Activated gamma-delta T cell (primary cell): ENCODE results near the gene HMCN1.

Experiments
- DNase-seq: peaks from one replicate; lab custom pipeline; 2025; lab: John Stamatoyannopoulos, UW
- total RNA-seq, 2 donors: gene quantifications; one replicate each; lab custom pipeline; 2026; lab: John Stamatoyannopoulos, UW

The HMCN1 gene
- total RNA-seq = 0.48 to 0.92 reads per million in 2 donors

DNA sequence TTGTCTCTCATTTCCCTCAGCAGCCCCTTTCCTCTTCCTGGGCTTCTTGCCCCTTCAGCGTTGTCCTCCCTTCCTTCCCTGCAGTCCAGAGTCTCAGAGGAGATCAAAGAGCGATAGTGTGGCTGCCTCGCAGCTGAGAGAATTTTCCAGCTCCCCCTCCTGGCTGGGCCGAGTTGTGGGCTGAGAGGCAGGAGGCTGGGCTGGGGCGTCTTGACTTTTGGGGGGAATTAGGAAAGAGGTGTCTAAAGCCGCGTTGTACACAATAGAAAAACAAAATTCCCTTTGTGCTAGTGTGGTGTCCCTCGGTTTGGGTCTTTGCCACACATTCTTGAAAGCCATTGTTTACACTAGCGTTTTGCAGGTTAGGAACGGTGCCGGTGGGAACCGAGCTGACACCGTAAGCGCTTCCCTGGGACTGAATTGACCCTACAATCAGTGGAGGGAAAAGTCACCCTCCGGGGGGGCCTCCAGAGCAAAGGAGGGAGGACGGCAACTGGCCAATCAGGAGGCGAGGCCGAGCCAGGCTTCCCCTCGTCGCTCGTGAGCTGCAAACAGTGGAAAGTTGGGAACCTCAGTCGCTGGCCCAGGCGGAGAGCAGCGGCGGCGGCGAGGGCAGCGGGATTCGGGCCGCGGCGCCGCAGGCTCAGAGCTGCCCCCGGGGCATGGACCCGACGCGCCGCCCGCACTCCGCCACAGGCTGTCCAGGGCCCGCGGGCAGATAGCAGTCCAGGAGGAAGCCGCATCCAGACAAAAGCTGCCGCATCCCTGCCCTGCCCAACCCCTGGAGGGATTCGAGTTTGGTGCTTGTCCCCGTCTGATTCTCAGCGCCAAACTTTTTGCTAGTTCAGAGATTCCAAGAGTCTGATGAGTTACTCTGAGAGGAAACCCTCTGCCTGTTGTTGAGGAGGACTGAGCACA, at the start of gene HMCN1:
TSS of gene HMCN1 (plus strand) at position 574 of the 918 bp plus-strand sequence. CDS start 389 bp downstream, outside the sequence.
- no peak for DNase-seq

DNA sequence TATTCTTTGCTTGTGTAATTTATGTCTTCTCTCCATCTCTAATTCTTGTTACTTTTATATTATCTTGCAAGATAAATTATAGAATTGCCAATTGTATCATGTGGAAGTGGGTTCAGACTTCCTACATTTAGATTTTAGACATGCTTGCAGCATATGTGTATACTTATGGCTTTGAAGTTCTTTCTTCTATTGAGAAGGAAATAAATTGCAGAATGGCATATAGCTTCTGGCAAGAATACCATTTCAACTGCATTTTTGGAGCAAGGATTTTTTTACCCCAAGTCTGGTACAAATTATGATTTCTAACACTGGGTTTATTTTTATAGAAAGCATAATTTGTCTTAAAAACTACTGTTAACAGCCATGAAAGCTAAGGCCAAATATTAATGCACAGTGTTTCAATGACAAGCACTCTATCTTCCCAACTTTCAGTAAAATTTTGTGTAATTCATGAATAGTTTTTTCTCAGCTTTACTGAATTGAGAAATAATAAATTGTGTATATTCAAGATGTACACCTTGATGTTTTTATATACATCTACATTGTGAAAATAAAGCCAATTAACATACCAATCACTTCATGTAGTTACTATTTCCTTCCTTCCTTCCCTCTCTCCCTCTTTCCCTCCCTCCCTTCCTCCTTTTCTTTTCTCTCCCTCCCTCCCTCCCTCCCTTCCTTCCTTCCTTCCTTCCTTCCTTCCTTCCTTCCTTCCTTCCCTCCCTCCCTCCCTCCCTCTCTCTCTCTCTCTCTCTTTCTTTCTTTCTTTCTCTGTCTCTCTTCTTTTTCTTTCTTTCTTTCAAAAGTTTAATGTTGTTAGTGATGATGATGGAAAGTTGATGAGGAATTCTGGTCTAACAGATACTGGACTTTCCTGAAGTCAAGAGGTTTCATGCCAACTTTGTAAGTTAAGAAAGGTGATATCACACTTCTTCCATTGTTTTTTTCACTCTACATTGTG, 47.1 kb upstream of the HMCN1 start:
- no peak for DNase-seq

DNA sequence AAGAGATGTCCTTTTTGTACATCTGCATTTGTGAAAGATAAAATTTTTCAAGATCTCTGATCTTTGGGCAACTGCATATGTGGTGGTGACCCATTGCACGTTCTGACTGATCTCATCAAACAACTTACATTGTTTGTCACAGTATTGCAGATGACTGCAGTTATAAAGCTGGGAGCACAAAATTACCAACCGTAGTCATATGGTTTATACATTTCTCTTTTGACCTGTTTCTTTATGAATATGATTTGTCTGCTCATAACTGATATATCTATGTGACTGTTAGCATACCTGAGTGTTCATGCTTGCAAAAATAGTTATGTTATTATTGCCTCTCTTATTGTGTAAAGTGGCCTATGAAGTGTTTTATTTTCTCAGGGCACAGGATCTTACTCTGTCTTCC, 43.7 kb upstream of the HMCN1 start:
- no peak for DNase-seq

DNA sequence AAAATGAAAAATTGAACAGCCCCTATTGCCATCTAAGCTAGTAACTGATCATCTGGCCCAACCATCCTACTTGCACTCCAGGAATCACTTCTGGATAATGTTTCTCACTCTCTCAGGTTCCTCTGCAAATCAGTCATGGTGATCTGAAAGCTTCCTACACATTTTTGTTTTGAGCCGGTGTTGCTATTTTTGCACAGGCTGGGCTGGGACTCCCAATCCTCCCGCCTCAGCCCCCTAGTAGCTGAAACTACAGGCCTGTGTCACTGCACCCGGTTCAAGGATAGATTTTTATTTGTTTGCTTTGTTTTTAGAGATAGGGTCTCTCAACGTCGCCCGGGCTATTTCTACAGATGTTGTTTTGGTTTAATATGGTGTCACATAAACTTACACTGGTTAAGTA, 40.5 kb upstream of the HMCN1 start:
- no peak for DNase-seq

DNA sequence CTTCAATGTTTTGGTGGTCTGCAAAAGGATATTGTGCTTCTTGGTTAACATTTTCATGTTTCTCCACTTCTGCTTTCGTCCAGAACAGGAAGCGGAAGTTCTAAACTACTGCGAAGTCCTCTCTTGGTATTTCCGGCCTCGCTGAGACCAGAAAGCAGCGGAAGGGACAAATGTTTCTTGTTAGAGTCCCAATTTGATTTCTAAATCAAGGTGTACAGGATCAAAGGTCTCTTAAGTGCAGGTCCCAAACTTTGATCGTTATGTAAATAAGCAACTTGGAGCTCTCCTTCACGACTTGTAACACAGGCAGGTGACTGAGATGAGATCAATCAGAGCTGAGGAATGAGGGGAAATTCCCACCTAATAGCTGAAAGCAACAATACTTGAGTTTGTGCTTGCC, 40.1 kb upstream of the HMCN1 start:
- no peak for DNase-seq

DNA sequence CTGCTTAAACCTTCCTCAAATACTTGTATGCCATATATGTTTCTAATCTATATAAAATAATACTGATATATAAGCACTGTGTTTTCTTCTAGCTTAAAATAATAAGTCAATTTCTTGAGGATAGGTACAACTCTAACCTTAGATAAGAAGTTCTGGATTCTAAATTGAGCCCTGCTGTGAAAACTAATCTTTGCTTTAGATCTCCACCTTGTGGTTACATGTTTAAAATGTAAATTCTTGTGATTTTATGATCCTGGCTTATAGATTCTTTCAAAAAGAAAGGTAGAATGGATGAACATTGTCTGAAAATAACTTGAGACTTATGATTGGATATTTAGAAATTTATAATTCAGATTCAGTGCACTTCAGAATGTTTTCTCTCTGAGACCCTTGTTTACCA, 38.9 kb upstream of the HMCN1 start:
- DNase-seq = no peak

DNA sequence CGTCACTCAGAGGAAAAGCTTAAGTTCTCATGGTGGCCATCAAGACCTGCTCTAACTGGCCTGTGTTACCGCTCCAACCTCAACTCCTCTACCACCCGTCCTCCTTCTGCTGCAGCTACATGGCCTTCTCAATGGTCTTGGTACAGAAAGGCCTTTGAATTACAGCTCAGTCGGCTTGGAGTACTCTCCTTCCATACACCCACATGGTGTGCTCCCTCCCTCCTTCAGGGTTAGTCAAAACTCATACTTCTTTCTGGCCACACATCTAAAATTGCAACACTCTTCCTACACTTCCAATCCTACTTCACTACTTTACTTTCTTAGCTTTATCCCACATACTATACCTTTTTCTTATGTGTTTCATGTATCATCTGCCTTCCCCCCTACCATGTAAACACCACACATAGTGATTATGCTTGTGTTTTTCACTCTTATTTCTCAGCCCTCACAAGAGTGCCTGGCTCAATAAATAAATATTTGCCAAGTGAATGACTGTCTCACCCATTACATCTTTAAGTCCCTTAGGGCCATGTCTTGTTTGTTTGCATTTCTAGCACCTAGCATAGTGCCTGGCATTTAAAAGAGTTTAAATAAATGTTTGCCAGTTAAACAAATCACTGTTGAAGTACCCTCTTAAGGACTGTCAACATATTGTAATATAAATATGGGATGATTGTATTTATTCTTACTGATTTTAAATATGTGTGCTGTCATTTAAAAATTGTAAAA, 37.6 kb upstream of the HMCN1 start:
- DNase-seq = no peak

DNA sequence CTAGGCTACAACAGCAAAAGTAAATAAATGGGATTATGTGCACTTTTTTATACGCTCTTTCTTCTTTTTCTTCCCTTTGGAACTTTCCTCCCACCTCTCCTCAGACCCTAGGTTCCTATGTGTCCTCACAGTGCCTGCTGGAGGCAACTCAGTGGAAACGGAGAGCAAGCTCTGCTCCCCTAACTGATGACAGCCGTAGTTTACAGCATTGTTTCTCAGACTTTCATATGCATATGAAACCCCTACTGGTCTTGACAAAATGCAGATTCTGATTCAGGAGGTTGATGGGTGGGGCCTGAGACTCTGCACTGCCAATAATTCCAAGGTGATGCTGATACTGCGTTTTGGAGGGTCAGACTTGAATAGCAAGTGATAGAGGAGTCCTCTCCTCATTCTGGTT, 34.3 kb upstream of the HMCN1 start:
- DNase-seq = no peak

DNA sequence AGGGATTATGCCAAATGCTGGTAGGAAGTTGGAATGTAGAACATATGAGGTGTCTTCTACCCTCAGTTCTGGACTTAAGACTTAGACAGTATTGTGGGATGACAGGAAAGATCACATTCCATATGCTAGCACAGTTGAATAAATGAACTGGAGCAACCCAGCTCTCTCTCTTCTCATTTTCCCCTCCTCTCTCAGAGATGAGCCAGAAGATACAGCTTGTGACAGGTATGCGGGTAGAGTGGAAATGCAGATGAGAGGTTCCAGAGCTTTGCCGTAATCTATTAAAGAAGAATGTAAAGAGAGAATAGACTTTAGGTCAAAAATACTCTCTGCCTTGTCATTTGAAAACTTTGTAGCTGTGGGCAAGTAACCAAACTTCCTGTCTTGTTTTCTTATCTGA, 32.5 kb upstream of the HMCN1 start:
- no peak for DNase-seq

DNA sequence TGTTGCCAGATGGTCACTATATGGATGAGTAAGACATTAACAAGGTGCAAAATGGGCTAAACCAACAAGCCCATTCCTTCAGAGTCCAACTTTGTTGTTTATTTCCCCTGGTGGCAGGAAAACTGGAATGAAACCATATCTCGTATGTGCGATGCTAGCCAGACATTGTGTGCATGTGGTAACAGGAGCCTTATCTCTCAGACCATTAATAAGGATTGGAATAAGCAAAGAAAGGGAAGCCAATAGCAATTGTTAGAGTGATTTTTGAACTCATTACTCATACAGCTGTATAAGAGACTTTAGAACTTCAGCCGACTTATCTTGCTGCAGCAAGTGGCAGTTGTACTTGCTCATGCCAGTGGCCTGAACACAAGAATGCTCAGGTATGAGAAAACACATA, 30.0 kb upstream of the HMCN1 start:
- DNase-seq = no peak

DNA sequence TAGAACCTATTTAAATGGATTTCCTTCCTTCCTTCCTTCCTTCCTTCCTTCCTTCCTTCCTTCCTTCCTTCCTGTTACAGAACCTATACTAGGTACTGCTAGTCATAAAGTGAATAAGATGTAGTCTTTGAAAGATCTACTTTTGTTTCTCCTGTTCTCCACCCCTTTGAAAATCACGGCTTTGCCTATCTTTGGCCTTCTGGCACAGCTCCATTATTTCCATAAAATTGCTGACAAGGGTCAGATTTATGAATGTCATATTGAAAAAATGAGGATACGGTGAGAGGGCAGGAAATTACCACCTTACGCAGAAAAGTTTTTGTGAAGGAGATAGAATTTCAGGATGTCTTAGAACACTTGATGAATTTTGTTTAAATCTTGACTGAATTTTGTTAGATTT, 18.1 kb upstream of the HMCN1 start:
- no peak for DNase-seq

DNA sequence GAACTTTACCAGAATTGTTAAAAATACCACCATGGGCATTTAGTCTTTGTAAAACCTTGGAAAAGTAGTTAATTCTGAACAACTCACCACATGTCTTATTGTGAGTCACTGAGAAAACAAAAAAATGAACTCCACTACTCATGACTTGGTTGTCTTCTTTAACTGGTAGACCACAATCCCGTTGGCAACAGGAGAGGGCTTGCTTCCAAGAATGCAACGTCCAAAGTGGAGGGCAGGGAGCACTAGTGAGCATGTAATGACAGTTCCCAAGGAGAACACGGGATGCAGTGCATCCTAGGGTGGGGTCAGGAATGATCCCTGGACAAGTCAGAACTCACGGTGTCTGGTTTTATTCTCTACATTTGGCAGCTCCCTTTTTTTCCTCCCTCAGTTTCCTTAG, 15.2 kb upstream of the HMCN1 start:
- no peak for DNase-seq

DNA sequence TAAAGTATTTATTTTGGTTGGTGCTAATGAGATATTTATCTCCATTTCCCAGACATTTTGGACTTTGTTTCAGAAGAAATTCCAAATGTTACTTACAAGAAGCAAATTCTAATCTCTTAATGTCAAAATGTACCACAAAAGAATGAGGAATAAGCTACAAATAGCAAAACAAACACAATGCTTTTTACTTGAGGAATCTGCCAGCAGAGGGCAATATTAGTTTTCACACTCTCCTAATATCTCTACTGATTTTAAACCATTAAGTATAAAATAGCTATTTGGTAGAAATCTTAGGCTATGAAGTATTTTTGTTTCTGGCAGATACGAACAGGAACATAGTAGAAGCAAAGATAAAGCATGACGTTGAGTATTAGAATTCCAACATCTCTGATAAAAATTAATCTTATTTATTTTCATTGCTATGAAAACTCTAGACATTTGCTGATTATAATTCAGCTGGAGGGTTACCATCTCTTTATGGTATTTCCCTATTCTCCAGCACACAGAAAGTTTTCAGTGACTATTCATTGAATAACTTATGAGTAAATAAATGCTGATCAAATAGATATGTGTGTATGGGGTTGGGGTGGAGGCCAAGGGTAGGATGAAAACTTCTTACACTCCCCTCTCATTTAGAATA, 13.4 kb upstream of the HMCN1 start:
- no peak for DNase-seq

DNA sequence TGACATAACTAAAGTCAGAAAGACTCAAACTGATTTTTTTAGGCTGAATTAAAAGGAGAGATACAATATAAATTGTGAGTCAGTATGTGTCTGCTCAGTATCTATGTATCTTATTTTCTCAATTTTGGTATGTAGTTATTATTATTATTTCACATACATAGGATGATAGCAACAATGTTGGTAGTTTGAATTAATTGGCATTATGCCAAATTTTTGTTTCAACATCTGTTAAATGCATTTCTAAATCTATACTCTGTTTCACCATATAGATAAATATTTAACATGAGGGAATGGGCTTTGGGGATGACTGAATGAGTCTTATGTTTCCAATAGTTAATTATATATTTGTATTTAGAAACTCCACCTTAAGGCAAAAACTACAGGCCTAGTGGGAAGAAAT, 12.6 kb upstream of the HMCN1 start:
- no peak for DNase-seq

DNA sequence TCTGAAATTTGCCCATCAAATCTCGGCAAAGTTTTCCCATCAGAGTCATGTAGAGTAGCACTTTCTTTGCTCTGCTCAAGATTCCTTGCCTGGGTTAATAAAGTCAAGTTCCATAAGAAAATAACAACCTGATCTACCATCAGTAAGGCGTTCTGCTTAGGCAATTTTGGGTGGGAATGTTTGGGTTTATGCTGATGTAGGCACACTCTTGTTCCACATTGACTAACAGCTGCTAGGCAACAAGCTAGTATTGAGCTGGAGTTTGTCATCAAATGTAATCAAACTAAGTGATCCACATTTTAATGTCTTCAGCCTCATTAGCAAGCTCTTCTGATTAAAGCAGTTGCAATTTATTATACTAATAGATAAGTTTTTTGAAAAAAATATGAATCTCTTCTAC, 12.1 kb upstream of the HMCN1 start:
- no peak for DNase-seq

DNA sequence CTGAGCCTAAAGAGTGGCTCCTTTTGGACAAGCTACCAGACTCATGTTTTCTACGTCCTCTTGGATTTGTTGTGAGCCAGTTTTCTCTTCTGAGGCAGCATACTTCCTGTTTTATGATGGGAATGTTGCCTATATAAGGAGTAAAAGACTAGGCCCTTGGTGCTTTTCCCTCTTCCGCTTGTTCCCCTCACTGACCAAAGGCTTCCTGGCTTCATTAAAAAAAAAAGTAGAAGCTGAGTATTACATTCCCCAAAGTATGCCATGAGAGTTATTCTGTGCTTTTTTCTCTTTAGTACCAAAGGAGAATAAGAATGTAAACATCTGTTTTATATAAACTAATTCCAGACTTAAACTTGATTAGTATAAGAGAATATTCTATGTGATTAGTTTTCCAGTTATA, 6.5 kb upstream of the HMCN1 start:
- no peak for DNase-seq

DNA sequence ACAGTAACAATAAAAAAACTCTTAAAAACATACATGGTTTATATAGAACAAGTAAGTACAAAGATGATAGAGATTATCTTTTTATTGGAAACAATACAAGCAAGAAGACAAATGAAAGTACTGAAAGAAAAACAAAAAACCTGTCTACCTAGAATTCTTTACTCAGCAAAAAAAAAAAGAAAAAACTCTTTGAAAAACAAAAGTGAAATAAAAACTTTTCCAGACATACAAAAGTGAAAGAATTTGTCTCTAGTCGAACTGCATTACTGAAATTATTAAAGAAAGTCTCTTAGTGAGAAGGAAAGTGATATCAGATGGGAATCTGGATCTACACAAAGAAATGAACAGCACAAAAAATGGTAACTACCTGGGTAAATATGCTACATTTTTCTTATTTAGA, 2.7 kb upstream of the HMCN1 start:
- DNase-seq = no peak

DNA sequence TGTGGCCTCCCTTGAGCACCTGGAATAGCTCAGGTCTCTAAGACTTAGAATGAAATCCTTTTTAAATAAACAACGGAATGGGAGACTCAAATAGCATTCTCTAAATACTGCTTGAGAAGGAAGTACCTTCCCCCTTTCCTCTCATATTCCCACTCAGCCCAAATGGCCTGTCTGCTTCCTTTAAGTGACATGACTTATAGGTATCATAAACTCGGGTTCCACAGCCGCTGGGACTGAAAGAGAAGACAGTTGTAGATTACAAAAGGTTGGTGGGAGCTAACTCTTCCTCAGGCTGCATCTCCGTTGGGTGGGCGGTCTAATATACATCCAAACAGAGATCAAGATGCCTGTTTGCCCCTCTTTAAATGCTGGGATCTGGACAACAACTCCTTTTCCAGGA, 1.2 kb upstream of the HMCN1 start:
- DNase-seq = no peak

DNA sequence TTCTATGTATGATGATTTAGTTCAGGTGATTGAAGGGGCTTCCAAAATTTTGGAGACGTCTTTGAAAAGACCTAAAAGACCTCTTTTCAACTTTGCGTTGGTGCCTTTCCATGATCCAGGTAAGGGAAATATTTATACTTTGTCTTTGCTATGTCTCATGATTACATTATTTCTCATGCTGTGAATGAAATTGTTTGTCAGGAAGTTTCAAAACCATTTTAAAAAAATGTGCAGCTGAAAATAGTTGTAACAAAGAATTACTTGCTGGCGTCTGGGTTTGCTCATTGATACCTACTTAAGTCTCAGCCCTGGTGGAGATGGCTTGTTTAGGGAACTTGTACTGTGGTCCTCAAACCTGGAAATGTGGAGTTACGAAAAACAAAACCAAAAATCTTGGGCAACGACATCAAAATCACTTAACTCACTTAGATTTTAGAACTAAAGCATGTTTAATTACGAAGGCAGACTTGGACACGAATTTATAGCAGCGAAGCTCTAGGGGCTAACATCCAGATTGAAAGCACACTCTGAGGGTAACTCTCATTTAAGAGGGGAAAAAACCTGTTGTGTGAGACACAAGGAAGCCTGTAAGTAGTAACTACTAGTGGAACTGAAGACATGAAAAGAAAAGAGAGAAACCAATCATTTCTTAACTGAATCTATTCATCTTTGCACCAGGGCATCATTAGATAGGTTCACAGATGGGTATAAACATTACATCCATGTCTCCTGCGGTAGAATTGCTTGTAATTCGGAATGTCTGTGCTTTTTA, 924 bp downstream of the HMCN1 start:
- DNase-seq = no peak

DNA sequence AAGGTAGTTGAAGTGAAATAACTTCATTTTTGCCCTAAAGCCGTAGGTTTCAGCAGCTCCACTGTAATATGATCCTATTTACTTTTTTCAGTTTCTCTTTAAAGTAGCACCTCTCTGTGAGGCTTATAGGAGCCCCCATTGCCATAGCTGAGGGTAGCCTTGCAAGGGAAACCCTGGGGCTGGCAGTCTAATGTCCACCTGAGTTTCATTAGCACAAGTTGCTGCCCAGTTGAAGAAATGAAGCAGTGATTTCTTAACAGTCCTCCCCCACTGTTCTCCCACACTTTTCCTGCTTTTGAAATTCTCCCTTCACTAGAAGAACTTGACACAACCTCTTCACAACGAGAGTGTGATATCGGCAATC, 1.5 kb downstream of the HMCN1 start:
- DNase-seq = no peak

DNA sequence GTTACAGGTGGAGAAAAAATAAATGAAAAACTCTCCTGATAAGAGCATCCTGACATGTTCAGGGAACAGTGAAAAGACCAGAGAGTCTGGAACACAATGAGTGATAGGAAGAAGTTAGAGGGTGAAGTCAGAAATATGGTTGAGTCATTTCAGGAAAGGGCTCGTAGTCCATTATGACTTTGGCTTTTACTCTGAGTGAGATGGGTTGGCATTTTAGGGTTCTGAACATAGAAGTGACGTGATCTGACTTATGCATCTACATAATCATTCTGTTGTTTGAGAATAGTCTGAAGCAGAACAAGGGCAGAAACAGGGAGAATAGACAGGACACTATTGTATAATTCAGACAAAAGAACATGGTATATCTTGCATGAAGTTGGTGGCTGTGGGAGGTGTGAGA, 5.8 kb downstream of the HMCN1 start:
- DNase-seq = no peak
